Colonic mucosa (tissue), 4 donors: ENCODE data around the gene PKD1. TPM values are rescaled to one million over a fixed set of nuclear protein-coding genes. Genes with fewer than 3 reads are reported as not detected.
A peak's percentile ranks its signal among the peaks of the same experiment; 100 is the strongest.

Experiments used
- DNase-seq: peaks from one replicate; pipeline ENCODE4 v3.0.0-alpha.2; 2020
- H3K27ac ChIP-seq: fragments of 200-600 bp; one replicate; pipeline ENCODE4 v1.8.0; 2021
- H3K27me3 ChIP-seq: fragments of 200-600 bp; one replicate; pipeline ENCODE4 v1.8.0; 2021
- H3K36me3 ChIP-seq: fragments of 200-600 bp; one replicate; pipeline ENCODE4 v1.8.0; 2021
- H3K4me1 ChIP-seq: fragments of 200-600 bp; one replicate; pipeline ENCODE4 v1.8.0; 2021; ENCODE audit warnings: mild to moderate bottlenecking
- H3K4me3 ChIP-seq: fragments of 200-600 bp; one replicate; pipeline ENCODE4 v1.8.0; 2021
- H3K9ac ChIP-seq, 2 donors: one replicate each; pipeline ENCODE4 v1.7.0; 2013; ENCODE audit warnings: control low read depth in 2 of 2, low read depth in 2 of 2, low read length in 2 of 2
- H3K9me3 ChIP-seq: fragments of 200-600 bp; one replicate; pipeline ENCODE4 v1.8.0; 2021
- CTCF ChIP-seq: fragments of 200-600 bp; IDR thresholded peaks from one replicate; pipeline ENCODE4 v1.8.0; 2022; ENCODE audit warnings: antibody characterized with exemption, mild to moderate bottlenecking
- intact Hi-C: fragments of 100-400 bp; cut with DNase I; formaldehyde crosslinking; loops from one replicate; pipeline ENCODE4 v1.14.1; 2022
- total RNA-seq, 2 donors: library from RNA; stranded (reverse); fragmentation: NEBNext Ultra II Directional in 1 of 2; extraction: Animal tissue kit (Norgen Biotek cat#: 25700) in 1 of 2; gene quantifications; one replicate each; pipeline ENCODE4 v1.2.1, GENCODE V29; 2021
- donor health status: healthy.
- donor health status: DM: no; HTN: no; CAD: no.
- donor health status: DM: no; HTN: no; CAD: no.

The PKD1 gene
- total RNA-seq, 2 donors from 2014 or later, result 48.2 to 83.5 TPM

DNA sequence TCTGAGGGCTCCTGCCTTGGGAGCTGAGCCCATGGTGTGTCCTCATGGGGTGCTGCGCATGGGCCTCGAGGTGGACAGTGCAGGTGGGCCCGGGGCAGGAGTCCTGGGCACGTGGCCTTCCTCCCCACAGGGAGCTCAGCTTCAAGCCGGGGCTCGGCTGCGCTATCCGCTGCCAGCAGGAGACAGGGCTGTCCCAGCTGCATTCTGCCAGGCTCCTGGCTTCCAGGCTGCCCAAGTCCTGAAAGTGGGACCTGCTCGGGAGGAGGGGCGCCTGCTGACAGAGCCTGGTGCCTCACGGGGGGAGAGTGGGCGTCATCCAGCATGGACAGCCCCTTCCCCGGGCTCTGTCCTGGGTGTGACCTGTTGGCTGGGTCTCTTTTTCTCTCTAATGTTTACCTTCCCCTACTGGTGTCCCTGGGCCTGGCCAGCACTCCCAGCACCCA, 27.0 kb upstream of the PKD1 start:
- H3K9me3 ChIP-seq, result no peaks in the 10 kb centered on the region
- H3K9ac ChIP-seq, result peak overlapping the region in 1 of 2 donors; percentile 35
- no peak overlapping the region for H3K4me3 ChIP-seq
- H3K27ac ChIP-seq, result peak overlapping the region; percentile 88
- intact Hi-C loops, result no loop called here
- TF ChIP-seq CTCF, result no peak
- DNase-seq, result peak; percentile 36
- H3K4me1 ChIP-seq, result peaks cover 37% of the 10 kb centered on the region
- H3K27me3 ChIP-seq, result no peaks in the 10 kb centered on the region
- peaks cover 6% of the 10 kb centered on the region for H3K36me3 ChIP-seq

- peaks cover 45% of the 10 kb centered on the region for H3K4me1 ChIP-seq
- H3K9me3 ChIP-seq, result no peaks in the 10 kb centered on the region
- TF ChIP-seq CTCF, result no peak
- no peak overlapping the region for H3K4me3 ChIP-seq
- H3K27me3 ChIP-seq, result no peaks in the 10 kb centered on the region
- H3K36me3 ChIP-seq, result no peaks in the 10 kb centered on the region
- no peak overlapping the region for H3K9ac ChIP-seq
- no peak overlapping the region for H3K27ac ChIP-seq
- intact Hi-C loops, result no loop called here
- DNase-seq, result no peak
Measured at GRCh38 chr16:2161911-2162310, 26.2 kb upstream of the PKD1 start.

DNA sequence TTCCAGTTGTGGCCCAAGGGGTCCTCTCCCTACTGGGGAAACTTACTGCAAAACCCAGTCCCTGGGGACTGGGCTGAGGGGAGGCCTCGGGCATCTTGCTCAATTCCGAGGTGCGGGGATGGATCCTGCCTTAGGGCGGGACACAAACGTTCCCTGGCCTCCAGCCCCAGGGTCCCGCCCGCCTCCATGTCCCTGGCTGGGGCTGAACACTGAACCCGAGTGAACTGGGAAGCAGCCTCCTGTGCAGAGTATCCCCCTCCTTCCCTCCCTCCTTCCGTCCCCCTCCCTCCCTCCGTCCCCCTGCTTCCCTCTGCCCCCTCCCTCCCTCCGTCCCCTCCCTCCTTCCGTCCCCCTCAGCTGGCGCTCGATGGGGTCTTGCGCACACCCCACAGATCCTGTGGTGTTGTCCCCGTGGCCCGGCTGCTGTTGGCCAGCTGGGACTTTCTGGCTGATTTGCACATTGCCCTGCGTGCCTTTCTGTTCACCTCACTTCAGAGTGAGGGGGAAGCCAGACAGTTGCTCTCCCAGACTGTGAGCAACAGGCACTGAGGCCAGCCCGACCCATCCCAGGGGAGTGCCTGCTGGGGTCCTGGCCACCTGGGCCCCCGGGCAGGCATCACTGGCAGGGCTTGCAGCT, 25.3 kb upstream of the PKD1 start:
- no peak overlapping the region for H3K4me3 ChIP-seq

DNA sequence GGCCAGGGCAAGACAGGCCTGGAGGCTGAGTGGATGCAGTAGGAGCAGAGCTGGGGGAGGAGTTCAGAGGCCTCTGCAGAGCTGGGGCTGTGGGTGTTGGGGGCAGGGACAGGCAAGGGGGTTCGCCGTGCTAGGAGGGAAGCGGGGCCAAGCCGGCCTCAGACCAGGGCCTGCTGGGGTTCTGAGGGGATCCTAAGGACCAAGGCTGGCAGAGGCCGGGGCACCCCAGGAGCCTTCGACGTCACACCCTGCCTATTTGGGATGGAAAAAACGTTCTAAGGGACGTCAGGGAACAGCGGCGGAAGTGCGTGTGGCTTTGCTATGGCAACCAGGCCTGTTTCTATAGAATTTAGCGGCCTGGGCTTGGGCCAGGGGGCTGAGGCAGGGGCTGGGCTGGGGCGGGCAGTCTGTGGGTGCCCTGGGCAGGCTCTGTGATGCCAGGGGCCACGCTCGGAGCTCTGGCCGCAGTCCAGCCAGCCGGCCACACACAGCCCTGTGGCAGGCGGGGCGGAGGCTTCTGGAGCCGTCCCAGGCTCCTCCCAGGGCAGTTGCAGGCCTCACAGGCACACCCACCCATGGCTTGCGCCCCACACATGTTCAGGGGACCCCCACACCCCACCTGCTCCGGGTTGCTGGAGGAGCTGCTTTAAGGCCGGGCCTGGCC, 23.6 kb upstream of the PKD1 start:
- TF ChIP-seq CTCF, result no peak
- Histone ChIP-seq H3K36me3 (no peaks in the 10 kb centered on the region), H3K9ac (peak overlapping the region; percentile 71 to 73), H3K4me1 (peaks cover 52% of the 10 kb centered on the region), H3K4me3 (peak overlapping the region; percentile 17), H3K27me3 (no peaks in the 10 kb centered on the region), H3K9me3 (no peaks in the 10 kb centered on the region), H3K27ac (peak overlapping the region; percentile 39)
- peak; percentile 77 for DNase-seq
- intact Hi-C loops, result no loop called here

More for the DNA sequence above, 25.3 kb upstream of the PKD1 start:
- intact Hi-C loops, result no loop called here
- no peaks in the 10 kb centered on the region for H3K27me3 ChIP-seq
- H3K9ac ChIP-seq, result peak overlapping the region in 1 of 2 donors; percentile 35
- H3K36me3 ChIP-seq, result no peaks in the 10 kb centered on the region
- peaks cover 51% of the 10 kb centered on the region for H3K4me1 ChIP-seq
- no peak for TF ChIP-seq CTCF
- no peaks in the 10 kb centered on the region for H3K9me3 ChIP-seq
- H3K27ac ChIP-seq, result peak overlapping the region; percentile 37
- peak; percentile 47 for DNase-seq

- no peaks in the 10 kb centered on the region for H3K27me3 ChIP-seq
- H3K9me3 ChIP-seq, result no peaks in the 10 kb centered on the region
- DNase-seq, result no peak
- peak overlapping the region; percentile 73 to 74 for H3K9ac ChIP-seq
- no peak overlapping the region for H3K4me3 ChIP-seq
- H3K36me3 ChIP-seq, result no peaks in the 10 kb centered on the region
- peaks cover 53% of the 10 kb centered on the region for H3K4me1 ChIP-seq
- no peak for TF ChIP-seq CTCF
- peak overlapping the region; percentile 39 for H3K27ac ChIP-seq
- intact Hi-C loops, result no loop called here
Measured at GRCh38 chr16:2158262-2158638, 22.6 kb upstream of the PKD1 start.
